GM19455 (cell line): Measurements from ENCODE around the gene FUT1.
"Not testable (repeated sequence)": the region's sequence is repeated elsewhere in the genome, so short reads cannot be mapped to it uniquely, and the experiment has no call there.

Source experiments
- ATAC-seq: cut with Tn5 transposase; IDR thresholded peaks from one replicate; pipeline ENCODE4 v1.9.1; 2021; ENCODE audit not compliant: unreplicated experiment

Gene FUT1

GRCh38 chr19:48718711-48719231, 33.7 kb downstream of the FUT1 start:
- ATAC-seq = no peak

- ATAC-seq = not testable (repeated sequence)
These were observed 34.3 kb downstream of the FUT1 start for GRCh38 chr19:48718106-48718505.

GRCh38 chr19:48716562-48717291, 35.7 kb downstream of the FUT1 start:
- no peak for ATAC-seq

- no peak for ATAC-seq
These were observed 36.7 kb downstream of the FUT1 start for GRCh38 chr19:48715681-48716171.

- no peak for ATAC-seq
These were observed 37.4 kb downstream of the FUT1 start for GRCh38 chr19:48714759-48715675.

GRCh38 chr19:48713864-48714755, 38.3 kb downstream of the FUT1 start:
- peak; percentile 89 for ATAC-seq

- no peak for ATAC-seq
These were observed 39.2 kb downstream of the FUT1 start for GRCh38 chr19:48713041-48713863.

GRCh38 chr19:48711106-48711662, 41.3 kb downstream of the FUT1 start:
- no peak for ATAC-seq

- no peak for ATAC-seq
These were observed 44.0 kb downstream of the FUT1 start for GRCh38 chr19:48708471-48708870.

- ATAC-seq = no peak
These were observed 47.0 kb downstream of the FUT1 start for GRCh38 chr19:48705431-48705830.

GRCh38 chr19:48703316-48703715, 49.1 kb downstream of the FUT1 start:
- no peak for ATAC-seq

GRCh38 chr19:48702701-48703100, 49.7 kb downstream of the FUT1 start:
- no peak for ATAC-seq

- no peak for ATAC-seq
These were observed 54.4 kb downstream of the FUT1 start for GRCh38 chr19:48698046-48698445.
